ENCODE results near the gene SAMD5.

The SAMD5 gene

DNA sequence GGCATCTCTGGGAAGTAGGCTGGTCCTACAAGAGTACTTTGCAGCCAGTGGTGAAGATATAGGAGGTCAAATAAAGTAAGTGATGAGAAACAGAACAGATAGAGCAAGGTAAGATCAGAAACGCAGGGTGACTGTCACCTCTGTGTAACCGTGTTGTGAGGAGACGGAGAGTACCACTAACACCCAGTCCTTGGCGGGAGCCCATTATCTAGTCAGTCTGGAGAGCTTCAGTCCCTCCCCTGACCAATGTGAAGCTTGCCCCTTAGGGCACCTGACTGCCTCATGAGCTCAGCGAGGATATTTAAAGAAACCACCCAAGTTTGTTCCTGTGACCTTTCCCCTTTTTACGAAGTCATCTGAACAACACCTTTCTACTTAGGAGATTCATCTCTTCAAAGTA is 110.0 kb downstream of the SAMD5 start:
- H3K36me3 ChIP-seq (ENCODE audit: control insufficient read depth, insufficient read depth, low read length), result no peaks in the 10 kb centered on the region
- no peaks in the 10 kb centered on the region for H3K9me3 ChIP-seq (ENCODE audit: control insufficient read depth, insufficient read depth, low read length)
- no peak for DNase-seq (ENCODE audit: low read depth, low spot score)
- no CpG with 5 or more reads among the region's 6 CpGs for WGBS (ENCODE audit: insufficient coverage, insufficient read length)
- H3K4me1 ChIP-seq (ENCODE audit: control insufficient read depth, insufficient read depth, low read length), result no peaks in the 10 kb centered on the region
- H3K4me3 ChIP-seq (ENCODE audit: low read length), result no peak overlapping the region
- no peak overlapping the region for H3K27ac ChIP-seq (ENCODE audit: low read length)
- H3K27me3 ChIP-seq (ENCODE audit: control insufficient read depth, insufficient read depth, low read length), result no peaks in the 10 kb centered on the region

DNA sequence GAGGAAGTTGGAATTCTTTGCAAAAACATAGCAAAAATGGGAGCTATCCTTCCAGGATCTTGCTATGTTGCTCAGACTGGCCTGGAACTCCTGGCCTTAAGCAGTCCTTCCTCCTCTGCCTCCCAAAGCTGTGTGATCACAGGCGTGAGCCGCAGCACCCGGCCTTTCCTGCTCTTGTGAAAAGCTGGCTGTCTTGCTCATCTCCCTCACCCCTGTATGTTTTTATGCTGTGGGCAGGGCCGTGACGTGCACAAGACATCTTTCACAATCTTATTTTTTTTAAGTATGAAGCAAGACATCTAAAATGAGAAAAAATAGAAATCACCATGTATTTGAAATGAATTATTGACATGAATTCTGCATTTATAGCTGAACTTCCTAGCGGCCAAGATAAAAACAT is 110.4 kb downstream of the SAMD5 start:
- DNase-seq (ENCODE audit: low read depth, low spot score), result no peak
- H3K27ac ChIP-seq (ENCODE audit: low read length), result no peak overlapping the region
- H3K27me3 ChIP-seq (ENCODE audit: control insufficient read depth, insufficient read depth, low read length), result no peaks in the 10 kb centered on the region
- WGBS (ENCODE audit: insufficient coverage, insufficient read length), result no CpG with 5 or more reads among the region's 6 CpGs
- no peaks in the 10 kb centered on the region for H3K4me1 ChIP-seq (ENCODE audit: control insufficient read depth, insufficient read depth, low read length)
- no peak overlapping the region for H3K4me3 ChIP-seq (ENCODE audit: low read length)
- no peaks in the 10 kb centered on the region for H3K36me3 ChIP-seq (ENCODE audit: control insufficient read depth, insufficient read depth, low read length)
- no peaks in the 10 kb centered on the region for H3K9me3 ChIP-seq (ENCODE audit: control insufficient read depth, insufficient read depth, low read length)

Data from iPS DF 6.9 (cell line).